HCT116 (cell line): Measurements from ENCODE around the gene ABHD5. TPM values are rescaled to one million over a fixed set of nuclear protein-coding genes. Genes with fewer than 3 reads are reported as not detected.

Experiments
- ATAC-seq: fragments of 200-7000 bp; cut with Tn5 transposase; 2 replicates; pipeline ENCODE4 v1.9.1; 2020; ENCODE audit warnings: mild to moderate bottlenecking, moderate library complexity
- BruUV-seq: library from RNA; stranded (reverse); fragments of 400-500 nt; replicated peaks from 2 replicates; lab custom pipeline; 2021; lab: Mats Ljungman, UMichigan
- CTCF ChIA-PET: fragments of 300-600 bp; sonication (Branson Sonifier 250); formaldehyde crosslinking; loops from one replicate; lab custom pipeline; 2021; ENCODE audit warnings: antibody characterized with exemption; lab: Charles Lee
- POLR2A ChIA-PET: fragments of 300-600, 350-600 bp; sonication (Branson Sonifier 250); formaldehyde crosslinking; loops from one replicate; lab custom pipeline; 2021; ENCODE audit warnings: antibody characterized with exemption; lab: Charles Lee
- RAD21 ChIA-PET, 2 experiments: fragments of 300-600 bp; sonication (Branson Sonifier 250); formaldehyde crosslinking; loops; one replicate each; lab custom pipeline; 2023; ENCODE audit warnings: low total read pairs in 2 of 2; ENCODE audit not compliant: uncharacterized antibody in 2 of 2, unreplicated experiment in 2 of 2, low non-redundant PET in 1 of 2; lab: Charles Lee
- DNase-seq: peaks from one replicate; pipeline ENCODE4 v3.0.0-alpha.2; 2010; ENCODE audit warnings: low read depth, low spot score
- H2AFZ ChIP-seq: fragments of 200-600 bp; shearing (Covaris generic), sonication (generic); 2 replicates; pipeline ENCODE4 v1.6.1; 2017; ENCODE audit warnings: low read depth, mixed run types, mixed read lengths, antibody characterized with exemption, low read length; ENCODE audit not compliant: poor library complexity, severe bottlenecking
- H3K27ac ChIP-seq: 2 replicates; pipeline ENCODE4 v1.5.1; 2012; ENCODE audit warnings: low read depth, low read length
- H3K27me3 ChIP-seq: fragments of 200-600 bp; sonication (generic); 2 replicates; pipeline ENCODE4 v1.6.1; 2016; ENCODE audit warnings: mixed run types, low read length, mixed read lengths; ENCODE audit not compliant: insufficient read depth
- H3K36me3 ChIP-seq, 2 experiments: fragments of 200-500 bp in 1 of 2; fragments of 200-600 bp in 1 of 2; sonication (Bioruptor generic) in 1 of 2; sonication (generic) in 1 of 2; 2 replicates each; pipeline versions ENCODE4 v1.5.1 to v1.6.1; 2014 to 2016; ENCODE audit warnings: low read length in 2 of 2, inconsistent platforms in 1 of 2, mixed read lengths in 1 of 2, mixed run types in 1 of 2; ENCODE audit not compliant: insufficient read depth in 2 of 2, control insufficient read depth in 1 of 2
- H3K4me1 ChIP-seq, 2 experiments: fragments of 200-600 bp in 1 of 2; sonication (generic) in 1 of 2; 2 replicates each; pipeline versions ENCODE4 v1.5.1 to v1.6.1; 2012 to 2017; ENCODE audit warnings: low read length in 2 of 2, inconsistent platforms in 1 of 2, mild to moderate bottlenecking in 1 of 2, mixed read lengths in 1 of 2, mixed run types in 1 of 2, moderate library complexity in 1 of 2; ENCODE audit not compliant: insufficient read depth in 2 of 2, control insufficient read depth in 1 of 2
- H3K4me2 ChIP-seq: fragments of 200-600 bp; sonication (generic); 2 replicates; pipeline ENCODE4 v1.6.1; 2017; ENCODE audit warnings: mixed run types, low read length, mixed read lengths
- H3K4me3 ChIP-seq, 2 experiments: fragments of 200-600 bp in 1 of 2; sonication (generic) in 1 of 2; replicated peaks in 1 of 2; 2 replicates each; pipeline ENCODE4 v1.5.1; 2011 to 2016; ENCODE audit warnings: low read length in 2 of 2, control low read depth in 1 of 2, low read depth in 1 of 2, mild to moderate bottlenecking in 1 of 2, mixed read lengths in 1 of 2, mixed run types in 1 of 2
- H3K79me2 ChIP-seq: fragments of 200-600 bp; sonication (generic); 2 replicates; pipeline ENCODE4 v1.6.1; 2017; ENCODE audit warnings: mild to moderate bottlenecking, mixed run types, low read length, moderate library complexity, mixed read lengths; ENCODE audit not compliant: insufficient read depth
- H3K9ac ChIP-seq: fragments of 200-600 bp; sonication (generic); 2 replicates; pipeline ENCODE4 v1.6.1; 2016; ENCODE audit warnings: low read length, mixed read lengths
- H3K9me2 ChIP-seq: fragments of 200-600 bp; sonication (generic), shearing (Covaris generic); 2 replicates; pipeline ENCODE4 v1.6.1; 2017; ENCODE audit warnings: mixed run types, mild to moderate bottlenecking, moderate library complexity; ENCODE audit not compliant: insufficient read depth
- H3K9me3 ChIP-seq, 2 experiments: fragments of 200-500 bp in 1 of 2; fragments of 200-600 bp in 1 of 2; sonication (Bioruptor generic) in 1 of 2; sonication (generic) in 1 of 2; 2 replicates each; pipeline ENCODE4 v1.6.1; 2014 to 2017; ENCODE audit warnings: low read length in 2 of 2, mixed read lengths in 2 of 2, inconsistent platforms in 1 of 2, low read depth in 1 of 2, mild to moderate bottlenecking in 1 of 2, mixed run types in 1 of 2, moderate library complexity in 1 of 2; ENCODE audit not compliant: control insufficient read depth in 1 of 2, insufficient read depth in 1 of 2
- H4K20me1 ChIP-seq: fragments of 200-600 bp; sonication (generic), shearing (Covaris generic); 2 replicates; pipeline ENCODE4 v1.6.1; 2017; ENCODE audit warnings: mixed run types, mild to moderate bottlenecking, moderate library complexity; ENCODE audit not compliant: insufficient read depth
- ATF3 ChIP-seq: IDR thresholded peaks from 2 replicates; pipeline ENCODE4 v1.6.1; 2012
- CBX3 ChIP-seq: IDR thresholded peaks from 2 replicates; pipeline ENCODE4 v1.6.1; 2012; ENCODE audit warnings: low read depth
- ELF1 ChIP-seq: IDR thresholded peaks from 2 replicates; pipeline ENCODE4 v1.6.1; 2012; ENCODE audit warnings: low read depth, borderline replicate concordance
- EZH2 ChIP-seq: fragments of 200-600 bp; sonication (generic); IDR thresholded peaks from 2 replicates; pipeline ENCODE4 v1.6.1; 2017; ENCODE audit warnings: antibody characterized with exemption, mixed run types
- FOSL1 ChIP-seq: IDR thresholded peaks from 2 replicates; pipeline ENCODE4 v1.6.1; 2012; ENCODE audit warnings: low read depth
- JUND ChIP-seq: IDR thresholded peaks from 2 replicates; pipeline ENCODE4 v1.6.1; 2012
- MAX ChIP-seq: IDR thresholded peaks from 2 replicates; pipeline ENCODE4 v1.6.1; 2012
- POLR2A ChIP-seq: IDR thresholded peaks from 2 replicates; pipeline ENCODE4 v1.7.0; 2011; ENCODE audit warnings: borderline replicate concordance; ENCODE audit not compliant: insufficient read depth, insufficient read length; ENCODE audit errors: extremely low read depth
- POLR2AphosphoS5 ChIP-seq: IDR thresholded peaks from 2 replicates; pipeline ENCODE4 v1.6.1; 2011; ENCODE audit warnings: mild to moderate bottlenecking, low read depth, low read length, moderate library complexity
- RAD21 ChIP-seq: IDR thresholded peaks from 2 replicates; pipeline ENCODE4 v1.6.1; 2012; ENCODE audit warnings: low read depth, mild to moderate bottlenecking
- SP1 ChIP-seq: IDR thresholded peaks from 2 replicates; pipeline ENCODE4 v1.6.1; 2012; ENCODE audit warnings: low read depth
- SRF ChIP-seq: IDR thresholded peaks from 2 replicates; pipeline ENCODE4 v1.6.1; 2012; ENCODE audit warnings: low read depth
- ZBTB33 ChIP-seq: IDR thresholded peaks from 2 replicates; pipeline ENCODE4 v1.6.1; 2011; ENCODE audit warnings: mild to moderate bottlenecking, low read length, moderate library complexity; ENCODE audit not compliant: insufficient replicate concordance; ENCODE audit errors: extremely low read depth
- ZFX ChIP-seq: fragments of 450-650 bp; IDR thresholded peaks from 2 replicates; pipeline ENCODE4 v1.6.1; 2017
- intact Hi-C: fragments of 100-400 bp; cut with micrococcal nuclease; formaldehyde crosslinking; loops from 2 replicates; pipeline ENCODE4 v1.10.0; 2022
- total RNA-seq: library from RNA; stranded (reverse); gene quantifications from one replicate; pipeline ENCODE4 v1.2.1, GENCODE V29; 2021; ENCODE audit not compliant: unreplicated experiment
- TF ChIP-seq, protein P1 (sequence below): IDR thresholded peaks from 2 replicates; pipeline ENCODE4 v1.6.1; 2012; ENCODE audit warnings: low read depth
- TF ChIP-seq, protein P2 (sequence below), 3 experiments: fragments of 200-600 bp in 1 of 3; sonication (generic) in 1 of 3; IDR thresholded peaks in 2 of 3; conservative IDR thresholded peaks in 1 of 3; 2 replicates each; pipeline ENCODE4 v1.5.1; 2012 to 2017; ENCODE audit warnings: low read depth in 2 of 3, low read length in 2 of 3, antibody characterized with exemption in 1 of 3, borderline replicate concordance in 1 of 3, control low read depth in 1 of 3, mild to moderate bottlenecking in 1 of 3, mixed read lengths in 1 of 3, mixed run types in 1 of 3, moderate library complexity in 1 of 3; ENCODE audit not compliant: insufficient read depth in 1 of 3

The ABHD5 gene
- total RNA-seq, 1 experiment from 2014 or later: 18.5 TPM

- no peak for TF ChIP-seq ZBTB33
- no peak for TF ChIP-seq SRF
- TF ChIP-seq SP1: no peak
- no peak for TF ChIP-seq RAD21
- TF ChIP-seq ZFX: no peak
Measured at GRCh38 chr3:43765521-43765971, 74.8 kb downstream of the ABHD5 start (continued).

GRCh38 chr3:43766672-43767465 lies 76.1 kb downstream of the ABHD5 start:
- Histone ChIP-seq H3K4me1 (peaks cover 18 to 33% of the 10 kb centered on the region in 2 experiments), H3K9me3 (no peaks in the 10 kb centered on the region), H3K4me3 (no peak overlapping the region), H3K9me2 (no peaks in the 10 kb centered on the region), H3K27me3 (no peaks in the 10 kb centered on the region), H3K4me2 (peak overlapping the region; percentile 48), H4K20me1 (no peaks in the 10 kb centered on the region), H3K9ac (no peak overlapping the region), H2AFZ (no peak overlapping the region), H3K27ac (no peak overlapping the region), H3K36me3 (no peaks in the 10 kb centered on the region), H3K79me2 (no peaks in the 10 kb centered on the region)
- ChIA-PET RAD21 (interaction anchor here in 1 of 2 experiments (0.7 kb wide), 1 partner anchor 128 kb away, joined by 3 read pairs; no protein-coding TSS in a partner anchor), CTCF (interaction anchor here (0.7 to 1.3 kb wide), 2 partner anchors 432 to 470 kb away, joined by 3 to 7 read pairs; no protein-coding TSS in a partner anchor), POLR2A (interaction anchor here (0.7 kb wide), 2 partner anchors 129 to 344 kb away, joined by 4 read pairs; no protein-coding TSS in a partner anchor)
- no peak for DNase-seq
- ATAC-seq: no peak
- intact Hi-C loops: no loop called here
- no TSS peak for BruUV-seq
- TF ChIP-seq RAD21 (0 out of 2 replicates have a peak, but pooled peaks have one; percentile 37), FOSL1 (peak; percentile 43; the same call in 1 of the 2 replicates), SP1 (no peak), POLR2A (no peak), ZFX (no peak), POLR2AphosphoS5 (no peak), CBX3 (no peak), ELF1 (no peak), EZH2 (no peak), ATF3 (no peak), MAX (no peak), JUND (0 out of 2 replicates have a peak, but pooled peaks have one; percentile 19)
- TF ChIP-seq, protein P1, sequence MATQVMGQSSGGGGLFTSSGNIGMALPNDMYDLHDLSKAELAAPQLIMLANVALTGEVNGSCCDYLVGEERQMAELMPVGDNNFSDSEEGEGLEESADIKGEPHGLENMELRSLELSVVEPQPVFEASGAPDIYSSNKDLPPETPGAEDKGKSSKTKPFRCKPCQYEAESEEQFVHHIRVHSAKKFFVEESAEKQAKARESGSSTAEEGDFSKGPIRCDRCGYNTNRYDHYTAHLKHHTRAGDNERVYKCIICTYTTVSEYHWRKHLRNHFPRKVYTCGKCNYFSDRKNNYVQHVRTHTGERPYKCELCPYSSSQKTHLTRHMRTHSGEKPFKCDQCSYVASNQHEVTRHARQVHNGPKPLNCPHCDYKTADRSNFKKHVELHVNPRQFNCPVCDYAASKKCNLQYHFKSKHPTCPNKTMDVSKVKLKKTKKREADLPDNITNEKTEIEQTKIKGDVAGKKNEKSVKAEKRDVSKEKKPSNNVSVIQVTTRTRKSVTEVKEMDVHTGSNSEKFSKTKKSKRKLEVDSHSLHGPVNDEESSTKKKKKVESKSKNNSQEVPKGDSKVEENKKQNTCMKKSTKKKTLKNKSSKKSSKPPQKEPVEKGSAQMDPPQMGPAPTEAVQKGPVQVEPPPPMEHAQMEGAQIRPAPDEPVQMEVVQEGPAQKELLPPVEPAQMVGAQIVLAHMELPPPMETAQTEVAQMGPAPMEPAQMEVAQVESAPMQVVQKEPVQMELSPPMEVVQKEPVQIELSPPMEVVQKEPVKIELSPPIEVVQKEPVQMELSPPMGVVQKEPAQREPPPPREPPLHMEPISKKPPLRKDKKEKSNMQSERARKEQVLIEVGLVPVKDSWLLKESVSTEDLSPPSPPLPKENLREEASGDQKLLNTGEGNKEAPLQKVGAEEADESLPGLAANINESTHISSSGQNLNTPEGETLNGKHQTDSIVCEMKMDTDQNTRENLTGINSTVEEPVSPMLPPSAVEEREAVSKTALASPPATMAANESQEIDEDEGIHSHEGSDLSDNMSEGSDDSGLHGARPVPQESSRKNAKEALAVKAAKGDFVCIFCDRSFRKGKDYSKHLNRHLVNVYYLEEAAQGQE: no peak
- TF ChIP-seq, protein P2, sequence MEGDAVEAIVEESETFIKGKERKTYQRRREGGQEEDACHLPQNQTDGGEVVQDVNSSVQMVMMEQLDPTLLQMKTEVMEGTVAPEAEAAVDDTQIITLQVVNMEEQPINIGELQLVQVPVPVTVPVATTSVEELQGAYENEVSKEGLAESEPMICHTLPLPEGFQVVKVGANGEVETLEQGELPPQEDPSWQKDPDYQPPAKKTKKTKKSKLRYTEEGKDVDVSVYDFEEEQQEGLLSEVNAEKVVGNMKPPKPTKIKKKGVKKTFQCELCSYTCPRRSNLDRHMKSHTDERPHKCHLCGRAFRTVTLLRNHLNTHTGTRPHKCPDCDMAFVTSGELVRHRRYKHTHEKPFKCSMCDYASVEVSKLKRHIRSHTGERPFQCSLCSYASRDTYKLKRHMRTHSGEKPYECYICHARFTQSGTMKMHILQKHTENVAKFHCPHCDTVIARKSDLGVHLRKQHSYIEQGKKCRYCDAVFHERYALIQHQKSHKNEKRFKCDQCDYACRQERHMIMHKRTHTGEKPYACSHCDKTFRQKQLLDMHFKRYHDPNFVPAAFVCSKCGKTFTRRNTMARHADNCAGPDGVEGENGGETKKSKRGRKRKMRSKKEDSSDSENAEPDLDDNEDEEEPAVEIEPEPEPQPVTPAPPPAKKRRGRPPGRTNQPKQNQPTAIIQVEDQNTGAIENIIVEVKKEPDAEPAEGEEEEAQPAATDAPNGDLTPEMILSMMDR (IDR thresholded peaks at IDR 0.05 in 2 of 3, conservative IDR thresholded peaks at IDR 0.05 in 1 of 3; ENCODE audit: borderline replicate concordance in 1 of 3, insufficient read depth in 1 of 3, low read depth in 2 of 3, low read length in 2 of 3): 0 out of 6 replicates have a peak, but pooled peaks of 1 of the 3 experiments have one; percentile 14
